Measurements from ENCODE around the gene SLC26A5. TPM values are rescaled to one million over a fixed set of nuclear protein-coding genes. Genes with fewer than 3 reads are reported as not detected.

Gene SLC26A5
- total and polyA plus RNA-seq, 2 donors from 2014 or later: 1.2 TPM; not detected in 1

DNA sequence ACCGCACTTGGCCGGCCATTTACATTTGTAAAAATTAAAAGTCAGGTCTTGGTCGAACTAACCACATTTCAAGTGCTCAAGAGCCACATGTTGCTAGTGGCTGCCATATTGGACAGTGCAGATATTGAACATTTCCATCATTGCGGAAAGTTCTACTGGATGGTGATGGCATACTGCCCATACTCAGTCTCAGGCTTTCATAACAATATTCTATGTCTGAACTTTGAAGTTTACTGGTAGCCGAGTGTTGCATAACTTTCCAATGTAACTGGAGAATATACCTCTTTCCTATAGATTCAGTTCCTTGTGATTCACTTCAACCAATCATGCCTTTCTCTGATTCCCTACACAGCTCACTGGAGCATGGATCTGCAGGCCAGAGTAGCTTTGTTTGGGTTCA, 54.9 kb downstream of the SLC26A5 start:
- no peaks in the 10 kb centered on the region for H3K36me3 ChIP-seq (ENCODE audit: control insufficient read depth in 2 of 3, insufficient read depth in 3 of 3, low read length in 3 of 3)
- FAIRE-seq (no peak), DNase-seq (no peak)
- H3K9me3 ChIP-seq (ENCODE audit: control insufficient read depth in 2 of 3, insufficient read depth in 1 of 3, low read length in 3 of 3): no peaks in the 10 kb centered on the region
- H3K9ac ChIP-seq (ENCODE audit: low read length in 3 of 3): no peak overlapping the region
- no peaks in the 10 kb centered on the region for H3K4me1 ChIP-seq (ENCODE audit: control insufficient read depth in 2 of 3, insufficient read depth in 2 of 3, low read depth in 1 of 3, low read length in 3 of 3)
- H3K27ac ChIP-seq (ENCODE audit: low read depth in 2 of 2, low read length in 2 of 2): no peak overlapping the region
- no peak overlapping the region for H3K4me3 ChIP-seq (ENCODE audit: low read length in 3 of 3)
- intact Hi-C loops (cut with DNase I): no loop called here
- H3K27me3 ChIP-seq (ENCODE audit: control insufficient read depth, insufficient read depth, low read length): no peaks in the 10 kb centered on the region
- TF ChIP-seq, protein P1, sequence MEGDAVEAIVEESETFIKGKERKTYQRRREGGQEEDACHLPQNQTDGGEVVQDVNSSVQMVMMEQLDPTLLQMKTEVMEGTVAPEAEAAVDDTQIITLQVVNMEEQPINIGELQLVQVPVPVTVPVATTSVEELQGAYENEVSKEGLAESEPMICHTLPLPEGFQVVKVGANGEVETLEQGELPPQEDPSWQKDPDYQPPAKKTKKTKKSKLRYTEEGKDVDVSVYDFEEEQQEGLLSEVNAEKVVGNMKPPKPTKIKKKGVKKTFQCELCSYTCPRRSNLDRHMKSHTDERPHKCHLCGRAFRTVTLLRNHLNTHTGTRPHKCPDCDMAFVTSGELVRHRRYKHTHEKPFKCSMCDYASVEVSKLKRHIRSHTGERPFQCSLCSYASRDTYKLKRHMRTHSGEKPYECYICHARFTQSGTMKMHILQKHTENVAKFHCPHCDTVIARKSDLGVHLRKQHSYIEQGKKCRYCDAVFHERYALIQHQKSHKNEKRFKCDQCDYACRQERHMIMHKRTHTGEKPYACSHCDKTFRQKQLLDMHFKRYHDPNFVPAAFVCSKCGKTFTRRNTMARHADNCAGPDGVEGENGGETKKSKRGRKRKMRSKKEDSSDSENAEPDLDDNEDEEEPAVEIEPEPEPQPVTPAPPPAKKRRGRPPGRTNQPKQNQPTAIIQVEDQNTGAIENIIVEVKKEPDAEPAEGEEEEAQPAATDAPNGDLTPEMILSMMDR (IDR thresholded peaks at IDR 0.05; ENCODE audit: borderline replicate concordance, extremely low read depth, insufficient read depth): no peak

DNA sequence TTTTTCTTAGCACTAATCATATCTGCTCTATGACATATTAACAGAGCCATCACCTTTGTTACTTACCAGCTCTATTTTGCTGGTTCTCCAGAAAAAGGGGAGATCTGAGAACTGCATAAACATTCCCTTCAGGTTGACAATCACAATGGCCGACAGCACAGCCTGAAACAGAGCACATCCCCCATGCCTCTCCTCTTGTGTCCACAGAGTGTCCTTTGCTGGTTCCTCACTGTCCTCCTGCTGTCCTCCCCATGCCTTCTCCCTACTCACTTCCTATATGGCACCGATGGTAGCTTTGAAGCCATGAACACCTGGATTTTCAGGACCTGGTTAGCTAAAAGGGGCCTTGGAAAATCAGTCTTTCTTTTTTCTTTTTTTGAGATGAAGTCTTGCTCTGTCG, 56.7 kb downstream of the SLC26A5 start:
- Histone ChIP-seq H3K27ac (ENCODE audit: low read depth in 2 of 2, low read length in 2 of 2) (no peak overlapping the region), H3K4me3 (ENCODE audit: low read length in 3 of 3) (no peak overlapping the region), H3K9me3 (ENCODE audit: control insufficient read depth in 2 of 3, insufficient read depth in 1 of 3, low read length in 3 of 3) (no peaks in the 10 kb centered on the region), H3K27me3 (ENCODE audit: control insufficient read depth, insufficient read depth, low read length) (no peaks in the 10 kb centered on the region), H3K4me1 (ENCODE audit: control insufficient read depth in 2 of 3, insufficient read depth in 2 of 3, low read depth in 1 of 3, low read length in 3 of 3) (no peaks in the 10 kb centered on the region), H3K36me3 (ENCODE audit: control insufficient read depth in 2 of 3, insufficient read depth in 3 of 3, low read length in 3 of 3) (no peaks in the 10 kb centered on the region), H3K9ac (ENCODE audit: low read length in 3 of 3) (no peak overlapping the region)
- DNase-seq: no peak
- no peak for FAIRE-seq
- TF ChIP-seq, protein P1 (IDR thresholded peaks at IDR 0.05; ENCODE audit: borderline replicate concordance, extremely low read depth, insufficient read depth): no peak
- intact Hi-C loops (cut with DNase I): no loop called here

- Histone ChIP-seq H3K9me3 (ENCODE audit: control insufficient read depth in 2 of 3, insufficient read depth in 1 of 3, low read length in 3 of 3) (no peaks in the 10 kb centered on the region), H3K27me3 (ENCODE audit: control insufficient read depth, insufficient read depth, low read length) (no peaks in the 10 kb centered on the region), H3K4me3 (ENCODE audit: low read length in 3 of 3) (no peak overlapping the region), H3K27ac (ENCODE audit: low read depth in 2 of 2, low read length in 2 of 2) (no peak overlapping the region), H3K36me3 (ENCODE audit: control insufficient read depth in 2 of 3, insufficient read depth in 3 of 3, low read length in 3 of 3) (no peaks in the 10 kb centered on the region), H3K9ac (ENCODE audit: low read length in 3 of 3) (no peak overlapping the region), H3K4me1 (ENCODE audit: control insufficient read depth in 2 of 3, insufficient read depth in 2 of 3, low read depth in 1 of 3, low read length in 3 of 3) (no peaks in the 10 kb centered on the region)
- TF ChIP-seq, protein P1 (IDR thresholded peaks at IDR 0.05; ENCODE audit: borderline replicate concordance, extremely low read depth, insufficient read depth): no peak
- DNase-seq (no peak), FAIRE-seq (no peak)
- intact Hi-C loops (cut with DNase I): no loop called here
These were observed 57.4 kb downstream of the SLC26A5 start for GRCh38 chr7:103388469-103389140.

DNA sequence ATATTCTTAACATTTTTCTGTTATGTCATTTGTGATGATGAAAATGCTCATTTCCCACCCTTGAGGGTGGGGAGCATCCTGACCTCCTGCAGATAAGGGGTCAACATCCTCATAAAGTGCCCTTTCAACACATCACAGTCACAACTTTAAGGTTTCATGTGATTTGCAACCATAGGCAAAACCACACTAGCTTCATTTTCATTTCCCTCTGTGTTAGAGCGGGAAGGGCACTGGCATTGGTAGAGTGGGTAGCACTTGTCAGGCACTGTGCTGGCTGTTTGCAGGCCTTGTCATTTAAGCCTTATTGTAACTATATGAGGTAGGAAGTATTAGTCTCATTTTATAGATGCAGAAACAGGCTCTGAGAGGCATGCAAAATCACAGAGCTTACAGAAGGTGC, 58.8 kb downstream of the SLC26A5 start:
- no peak for FAIRE-seq

More for the DNA sequence above, 58.8 kb downstream of the SLC26A5 start:
- Histone ChIP-seq H3K36me3 (ENCODE audit: control insufficient read depth in 2 of 3, insufficient read depth in 3 of 3, low read length in 3 of 3) (no peaks in the 10 kb centered on the region), H3K27ac (ENCODE audit: low read depth in 2 of 2, low read length in 2 of 2) (no peak overlapping the region), H3K9ac (ENCODE audit: low read length in 3 of 3) (no peak overlapping the region), H3K27me3 (ENCODE audit: control insufficient read depth, insufficient read depth, low read length) (no peaks in the 10 kb centered on the region), H3K4me1 (ENCODE audit: control insufficient read depth in 2 of 3, insufficient read depth in 2 of 3, low read depth in 1 of 3, low read length in 3 of 3) (no peaks in the 10 kb centered on the region), H3K4me3 (ENCODE audit: low read length in 3 of 3) (no peak overlapping the region), H3K9me3 (ENCODE audit: control insufficient read depth in 2 of 3, insufficient read depth in 1 of 3, low read length in 3 of 3) (no peaks in the 10 kb centered on the region)
- intact Hi-C loops (cut with DNase I): no loop called here
- no peak for DNase-seq
- TF ChIP-seq, protein P1 (IDR thresholded peaks at IDR 0.05; ENCODE audit: borderline replicate concordance, extremely low read depth, insufficient read depth): no peak

Measured in kidney (tissue), 14 donors.